GM10248 (cell line): Measurements from ENCODE around the gene ATP9B.

Experiments used
- CTCF ChIA-PET: fragments of 300-600 bp; sonication (Branson Sonifier 250); formaldehyde crosslinking; extraction: SDS; loops from one replicate; lab custom pipeline; 2021; ENCODE audit warnings: antibody characterized with exemption; lab: Yijun Ruan, JAX
- POLR2A ChIA-PET: fragments of 350-650 bp; sonication (Branson Sonifier 250); formaldehyde crosslinking; extraction: SDS; loops from one replicate; lab custom pipeline; 2020; ENCODE audit warnings: antibody characterized with exemption; lab: Yijun Ruan, JAX
- DNase-seq: peaks from one replicate; pipeline ENCODE4 v3.0.0; 2012; ENCODE audit errors: extremely low spot score
- CTCF ChIP-seq: IDR thresholded peaks from 2 replicates; pipeline ENCODE4 v1.5.1; 2012; ENCODE audit warnings: mild to moderate bottlenecking, low read depth; ENCODE audit errors: extremely low read depth, missing control alignments, control extremely low read depth

The ATP9B gene

DNA sequence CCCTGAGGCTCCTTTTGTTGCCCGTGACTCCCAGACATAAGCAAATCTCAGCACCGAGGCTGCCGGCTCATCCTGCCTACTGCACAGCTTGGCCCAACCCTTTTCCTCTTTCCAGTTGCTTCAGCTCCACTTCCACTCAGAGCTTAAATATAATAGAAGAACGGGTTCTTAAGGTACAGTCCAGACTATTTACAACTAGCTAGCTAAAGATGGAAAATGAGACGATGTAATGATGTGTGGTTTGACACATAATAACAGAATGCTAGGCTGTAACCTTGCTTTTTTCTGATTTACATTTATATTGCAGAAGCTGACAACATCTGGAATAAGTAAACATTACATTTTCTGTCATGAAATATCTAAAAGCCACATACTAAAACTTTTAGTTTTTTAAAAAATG lies 26.9 kb upstream of the ATP9B start:
- no peak for DNase-seq
- no peak for TF ChIP-seq CTCF
- POLR2A ChIA-PET = no interaction called here
- CTCF ChIA-PET = no interaction called here

DNA sequence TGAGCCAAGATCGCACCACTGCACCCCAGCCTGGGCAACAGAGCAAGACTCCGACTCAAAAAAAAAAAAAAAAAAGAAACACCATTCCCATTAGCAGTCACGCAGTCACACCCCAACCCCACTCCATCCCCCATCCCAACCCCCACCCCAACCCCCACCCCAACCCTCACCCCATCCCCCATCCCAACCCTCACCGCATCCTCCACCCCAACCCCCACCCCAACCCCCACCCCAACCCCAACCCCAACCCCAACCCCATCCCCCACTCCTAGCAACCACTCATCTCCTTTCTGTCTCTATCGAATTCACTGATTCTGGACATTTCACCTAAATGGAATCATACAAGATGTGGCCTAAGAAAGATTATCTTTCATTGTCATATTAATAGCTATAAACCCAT lies 25.9 kb upstream of the ATP9B start:
- no peak for DNase-seq
- CTCF ChIA-PET = interaction anchor here (1.2 kb wide), 1 partner anchor 12 kb away, joined by 3 read pairs; no protein-coding TSS in a partner anchor
- no peak for TF ChIP-seq CTCF
- POLR2A ChIA-PET = no interaction called here

GRCh38 chr18:79046522-79046921 lies 22.7 kb upstream of the ATP9B start:
- CTCF ChIA-PET = interaction anchor here (1.5 kb wide), 1 partner anchor 9 kb away, joined by 4 read pairs; no protein-coding TSS in a partner anchor

DNA sequence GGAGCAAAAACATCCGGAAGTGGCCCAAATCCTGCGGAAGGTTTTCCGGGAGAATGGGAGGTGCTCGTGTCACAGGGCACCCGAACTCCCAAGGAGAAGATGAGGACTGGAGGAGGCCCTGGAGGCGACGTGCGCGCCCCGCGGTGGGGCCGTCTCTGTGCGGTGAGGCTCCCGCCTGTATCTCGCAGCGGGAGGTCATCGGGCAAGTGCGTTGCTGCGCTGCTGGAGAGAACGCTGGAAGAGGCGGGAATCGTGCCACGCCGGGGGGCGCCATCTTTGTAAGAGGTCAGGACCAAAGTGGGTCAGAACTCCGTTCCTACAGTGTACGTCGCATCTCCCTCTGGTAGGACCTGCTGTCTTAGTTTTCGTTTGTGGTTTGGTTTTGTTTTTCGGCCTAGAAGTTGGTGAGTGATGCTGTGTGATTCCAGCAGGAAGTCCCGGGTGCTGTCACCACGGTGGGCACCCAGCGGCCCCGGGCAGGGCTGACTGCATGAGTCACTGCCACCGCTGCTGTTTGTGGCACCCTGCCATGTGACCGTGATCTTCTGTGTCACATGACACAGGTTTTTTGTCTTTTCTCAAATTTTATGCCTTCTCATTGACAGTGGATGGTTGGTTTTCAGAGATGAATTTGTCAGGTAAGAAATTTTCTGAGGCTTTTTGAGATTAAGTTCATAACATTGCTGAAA lies 21.5 kb upstream of the ATP9B start:
- no peak for TF ChIP-seq CTCF
- no peak for DNase-seq
- CTCF ChIA-PET = interaction anchor here (1.5 kb wide), 1 partner anchor 8 kb away, joined by 4 read pairs; no protein-coding TSS in a partner anchor

More at GRCh38 chr18:79046522-79046921, 22.7 kb upstream of the ATP9B start:
- POLR2A ChIA-PET = no interaction called here
- no peak for DNase-seq
- TF ChIP-seq CTCF = no peak

DNA sequence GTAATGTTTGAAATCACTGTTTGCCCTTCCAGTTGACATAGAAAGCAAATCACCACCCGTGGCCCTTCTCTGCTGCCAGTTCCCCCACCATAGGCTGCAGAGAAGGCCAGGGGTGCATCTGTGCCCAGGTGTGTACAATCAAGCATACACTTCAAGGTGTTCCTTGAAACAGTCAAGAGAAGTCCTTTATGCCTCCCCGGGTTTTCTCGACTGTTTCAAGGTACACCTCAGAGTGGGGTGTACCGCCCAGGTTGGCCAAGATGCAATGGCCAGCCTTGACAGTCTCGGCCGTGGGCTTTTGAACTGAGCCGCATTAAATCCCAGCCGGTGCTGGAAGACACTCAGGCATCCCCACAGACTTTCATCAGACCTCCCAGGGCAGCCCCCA lies 21.0 kb upstream of the ATP9B start:
- no peak for DNase-seq
- ChIA-PET POLR2A (no interaction called here), CTCF (interaction anchor here (1.3 kb wide), 1 partner anchor 14 kb away, joined by 4 read pairs; no protein-coding TSS in a partner anchor)
- no peak for TF ChIP-seq CTCF

More for the DNA sequence above, 21.5 kb upstream of the ATP9B start:
- POLR2A ChIA-PET = no interaction called here

- DNase-seq = no peak
- POLR2A ChIA-PET = no interaction called here
- CTCF ChIA-PET = interaction anchor here (1.3 kb wide), 1 partner anchor 13 kb away, joined by 4 read pairs; no protein-coding TSS in a partner anchor
- no peak for TF ChIP-seq CTCF
Observed at GRCh38 chr18:79049506-79049905, 19.7 kb upstream of the ATP9B start.

GRCh38 chr18:79050005-79050404 lies 19.2 kb upstream of the ATP9B start:
- DNase-seq = no peak
- ChIA-PET CTCF (interaction anchor here (0.9 kb wide), 1 partner anchor 12 kb away, joined by 3 read pairs; no protein-coding TSS in a partner anchor), POLR2A (no interaction called here)
- no peak for TF ChIP-seq CTCF
